DND-41 (cell line): ENCODE measurements around the gene TMEM150C.

Experiments
- CTCF ChIP-seq: IDR thresholded peaks from 2 replicates; pipeline ENCODE4 v1.5.1; 2012; ENCODE audit warnings: borderline replicate concordance, low read length, moderate library complexity, mild to moderate bottlenecking; ENCODE audit not compliant: poor library complexity, severe bottlenecking; ENCODE audit errors: extremely low read depth
- EZH2 ChIP-seq: IDR thresholded peaks from 3 replicates; pipeline ENCODE4 v1.6.1; 2012; ENCODE audit warnings: borderline replicate concordance, low read depth, mild to moderate bottlenecking, moderate library complexity, low read length, inconsistent platforms; ENCODE audit not compliant: severe bottlenecking

- TF ChIP-seq CTCF (no peak), EZH2 (no peak)
These were observed 48.3 kb upstream of the TMEM150C start for GRCh38 chr4:82610041-82610440.
